HCT116 (cell line): ENCODE measurements around the gene ADARB1. TPM values are rescaled to one million over a fixed set of nuclear protein-coding genes. Genes with fewer than 3 reads are reported as not detected.

ENCODE experiments used
- ATAC-seq: fragments of 200-7000 bp; cut with Tn5 transposase; 2 replicates; pipeline ENCODE4 v1.9.1; 2020; ENCODE audit warnings: mild to moderate bottlenecking, moderate library complexity
- BruUV-seq: library from RNA; stranded (reverse); fragments of 400-500 nt; replicated peaks from 2 replicates; lab custom pipeline; 2021; lab: Mats Ljungman, UMichigan
- CTCF ChIA-PET: fragments of 300-600 bp; sonication (Branson Sonifier 250); formaldehyde crosslinking; loops from one replicate; lab custom pipeline; 2021; ENCODE audit warnings: antibody characterized with exemption; lab: Charles Lee
- POLR2A ChIA-PET: fragments of 300-600, 350-600 bp; sonication (Branson Sonifier 250); formaldehyde crosslinking; loops from one replicate; lab custom pipeline; 2021; ENCODE audit warnings: antibody characterized with exemption; lab: Charles Lee
- RAD21 ChIA-PET, 2 experiments: fragments of 300-600 bp; sonication (Branson Sonifier 250); formaldehyde crosslinking; loops; one replicate each; lab custom pipeline; 2023; ENCODE audit warnings: low total read pairs in 2 of 2; ENCODE audit not compliant: uncharacterized antibody in 2 of 2, unreplicated experiment in 2 of 2, low non-redundant PET in 1 of 2; lab: Charles Lee
- DNase-seq: peaks from one replicate; pipeline ENCODE4 v3.0.0-alpha.2; 2010; ENCODE audit warnings: low read depth, low spot score
- H2AFZ ChIP-seq: fragments of 200-600 bp; shearing (Covaris generic), sonication (generic); 2 replicates; pipeline ENCODE4 v1.6.1; 2017; ENCODE audit warnings: low read depth, mixed run types, mixed read lengths, antibody characterized with exemption, low read length; ENCODE audit not compliant: poor library complexity, severe bottlenecking
- H3K27ac ChIP-seq: 2 replicates; pipeline ENCODE4 v1.5.1; 2012; ENCODE audit warnings: low read depth, low read length
- H3K27me3 ChIP-seq: fragments of 200-600 bp; sonication (generic); 2 replicates; pipeline ENCODE4 v1.6.1; 2016; ENCODE audit warnings: mixed run types, low read length, mixed read lengths; ENCODE audit not compliant: insufficient read depth
- H3K36me3 ChIP-seq, 2 experiments: fragments of 200-500 bp in 1 of 2; fragments of 200-600 bp in 1 of 2; sonication (Bioruptor generic) in 1 of 2; sonication (generic) in 1 of 2; 2 replicates each; pipeline versions ENCODE4 v1.5.1 to v1.6.1; 2014 to 2016; ENCODE audit warnings: low read length in 2 of 2, inconsistent platforms in 1 of 2, mixed read lengths in 1 of 2, mixed run types in 1 of 2; ENCODE audit not compliant: insufficient read depth in 2 of 2, control insufficient read depth in 1 of 2
- H3K4me1 ChIP-seq, 2 experiments: fragments of 200-600 bp in 1 of 2; sonication (generic) in 1 of 2; 2 replicates each; pipeline versions ENCODE4 v1.5.1 to v1.6.1; 2012 to 2017; ENCODE audit warnings: low read length in 2 of 2, inconsistent platforms in 1 of 2, mild to moderate bottlenecking in 1 of 2, mixed read lengths in 1 of 2, mixed run types in 1 of 2, moderate library complexity in 1 of 2; ENCODE audit not compliant: insufficient read depth in 2 of 2, control insufficient read depth in 1 of 2
- H3K4me2 ChIP-seq: fragments of 200-600 bp; sonication (generic); 2 replicates; pipeline ENCODE4 v1.6.1; 2017; ENCODE audit warnings: mixed run types, low read length, mixed read lengths
- H3K4me3 ChIP-seq, 2 experiments: fragments of 200-600 bp in 1 of 2; sonication (generic) in 1 of 2; replicated peaks in 1 of 2; 2 replicates each; pipeline ENCODE4 v1.5.1; 2011 to 2016; ENCODE audit warnings: low read length in 2 of 2, control low read depth in 1 of 2, low read depth in 1 of 2, mild to moderate bottlenecking in 1 of 2, mixed read lengths in 1 of 2, mixed run types in 1 of 2
- H3K79me2 ChIP-seq: fragments of 200-600 bp; sonication (generic); 2 replicates; pipeline ENCODE4 v1.6.1; 2017; ENCODE audit warnings: mild to moderate bottlenecking, mixed run types, low read length, moderate library complexity, mixed read lengths; ENCODE audit not compliant: insufficient read depth
- H3K9ac ChIP-seq: fragments of 200-600 bp; sonication (generic); 2 replicates; pipeline ENCODE4 v1.6.1; 2016; ENCODE audit warnings: low read length, mixed read lengths
- H3K9me2 ChIP-seq: fragments of 200-600 bp; sonication (generic), shearing (Covaris generic); 2 replicates; pipeline ENCODE4 v1.6.1; 2017; ENCODE audit warnings: mixed run types, mild to moderate bottlenecking, moderate library complexity; ENCODE audit not compliant: insufficient read depth
- H3K9me3 ChIP-seq, 2 experiments: fragments of 200-500 bp in 1 of 2; fragments of 200-600 bp in 1 of 2; sonication (Bioruptor generic) in 1 of 2; sonication (generic) in 1 of 2; 2 replicates each; pipeline ENCODE4 v1.6.1; 2014 to 2017; ENCODE audit warnings: low read length in 2 of 2, mixed read lengths in 2 of 2, inconsistent platforms in 1 of 2, low read depth in 1 of 2, mild to moderate bottlenecking in 1 of 2, mixed run types in 1 of 2, moderate library complexity in 1 of 2; ENCODE audit not compliant: control insufficient read depth in 1 of 2, insufficient read depth in 1 of 2
- H4K20me1 ChIP-seq: fragments of 200-600 bp; sonication (generic), shearing (Covaris generic); 2 replicates; pipeline ENCODE4 v1.6.1; 2017; ENCODE audit warnings: mixed run types, mild to moderate bottlenecking, moderate library complexity; ENCODE audit not compliant: insufficient read depth
- CBX3 ChIP-seq: IDR thresholded peaks from 2 replicates; pipeline ENCODE4 v1.6.1; 2012; ENCODE audit warnings: low read depth
- CEBPB ChIP-seq: IDR thresholded peaks from 2 replicates; pipeline ENCODE4 v1.6.1; 2012; ENCODE audit warnings: low read depth
- CTCF ChIP-seq, 3 experiments: fragments of 200-600 bp in 1 of 3; sonication (generic) in 1 of 3; IDR thresholded peaks in 2 of 3; conservative IDR thresholded peaks in 1 of 3; 2 replicates each; pipeline ENCODE4 v1.5.1; 2012 to 2017; ENCODE audit warnings: low read depth in 2 of 3, low read length in 2 of 3, antibody characterized with exemption in 1 of 3, borderline replicate concordance in 1 of 3, control low read depth in 1 of 3, mild to moderate bottlenecking in 1 of 3, mixed read lengths in 1 of 3, mixed run types in 1 of 3, moderate library complexity in 1 of 3; ENCODE audit not compliant: insufficient read depth in 1 of 3
- EGR1 ChIP-seq: IDR thresholded peaks from 2 replicates; pipeline ENCODE4 v1.6.1; 2012; ENCODE audit warnings: low read depth
- FOSL1 ChIP-seq: IDR thresholded peaks from 2 replicates; pipeline ENCODE4 v1.6.1; 2012; ENCODE audit warnings: low read depth
- JUND ChIP-seq: IDR thresholded peaks from 2 replicates; pipeline ENCODE4 v1.6.1; 2012
- POLR2AphosphoS5 ChIP-seq: IDR thresholded peaks from 2 replicates; pipeline ENCODE4 v1.6.1; 2011; ENCODE audit warnings: mild to moderate bottlenecking, low read depth, low read length, moderate library complexity
- RAD21 ChIP-seq: IDR thresholded peaks from 2 replicates; pipeline ENCODE4 v1.6.1; 2012; ENCODE audit warnings: low read depth, mild to moderate bottlenecking
- REST ChIP-seq: IDR thresholded peaks from 2 replicates; pipeline ENCODE4 v1.6.1; 2012; ENCODE audit warnings: low read depth
- SIN3A ChIP-seq: IDR thresholded peaks from 2 replicates; pipeline ENCODE4 v1.6.1; 2012; ENCODE audit warnings: low read depth
- SP1 ChIP-seq: IDR thresholded peaks from 2 replicates; pipeline ENCODE4 v1.6.1; 2012; ENCODE audit warnings: low read depth
- SRF ChIP-seq: IDR thresholded peaks from 2 replicates; pipeline ENCODE4 v1.6.1; 2012; ENCODE audit warnings: low read depth
- YY1 ChIP-seq: IDR thresholded peaks from 2 replicates; pipeline ENCODE4 v1.6.1; 2011; ENCODE audit warnings: low read length, low read depth, moderate library complexity, mild to moderate bottlenecking; ENCODE audit not compliant: insufficient replicate concordance; ENCODE audit errors: extremely low read depth
- ZBTB33 ChIP-seq: IDR thresholded peaks from 2 replicates; pipeline ENCODE4 v1.6.1; 2011; ENCODE audit warnings: mild to moderate bottlenecking, low read length, moderate library complexity; ENCODE audit not compliant: insufficient replicate concordance; ENCODE audit errors: extremely low read depth
- ZNF274 ChIP-seq: fragments of 200-500 bp; sonication (Bioruptor generic); IDR thresholded peaks from 2 replicates; pipeline ENCODE4 v1.6.1; 2014; ENCODE audit warnings: mild to moderate bottlenecking, low read depth, low read length, inconsistent platforms
- intact Hi-C: fragments of 100-400 bp; cut with micrococcal nuclease; formaldehyde crosslinking; loops from 2 replicates; pipeline ENCODE4 v1.10.0; 2022
- total RNA-seq: library from RNA; stranded (reverse); gene quantifications from one replicate; pipeline ENCODE4 v1.2.1, GENCODE V29; 2021; ENCODE audit not compliant: unreplicated experiment

The ADARB1 gene
- total RNA-seq, 1 experiment from 2014 or later = 13.5 TPM

- H3K36me3 ChIP-seq = peaks cover 4 to 24% of the 10 kb centered on the region in 2 experiments; a peak in 3 of 4 replicates
- RAD21 ChIA-PET = no interaction called here
- CTCF ChIA-PET = no interaction called here
- no peak overlapping the region for H3K9ac ChIP-seq
- H3K4me3 ChIP-seq = no peak overlapping the region
- no peaks in the 10 kb centered on the region for H3K9me2 ChIP-seq
- TF ChIP-seq ZBTB33 (no peak), CEBPB (no peak), POLR2AphosphoS5 (no peak), FOSL1 (no peak), REST (no peak), RAD21 (no peak), CBX3 (no peak), YY1 (no peak), JUND (no peak), ZNF274 (no peak), EGR1 (no peak), SRF (no peak), SIN3A (no peak), CTCF (IDR thresholded peaks at IDR 0.05 in 2 of 3, conservative IDR thresholded peaks at IDR 0.05 in 1 of 3; ENCODE audit: borderline replicate concordance in 1 of 3, insufficient read depth in 1 of 3, low read depth in 2 of 3, low read length in 2 of 3) (no peak), SP1 (no peak)
- H4K20me1 ChIP-seq = no peaks in the 10 kb centered on the region
- H3K79me2 ChIP-seq = no peaks in the 10 kb centered on the region
- POLR2A ChIA-PET = no interaction called here
- peaks cover 20 to 23% of the 10 kb centered on the region in 2 experiments; a peak in 3 of 4 replicates for H3K9me3 ChIP-seq
- H3K27ac ChIP-seq = no peak overlapping the region
- no peaks in the 10 kb centered on the region for H3K4me1 ChIP-seq
- intact Hi-C loops = no loop called here
- no TSS peak for BruUV-seq
- H2AFZ ChIP-seq = no peak overlapping the region
- ATAC-seq = no peak
- no peak overlapping the region for H3K4me2 ChIP-seq
- no peak for DNase-seq
- H3K27me3 ChIP-seq = no peaks in the 10 kb centered on the region
Measured at GRCh38 chr21:45184869-45185268, 110.5 kb downstream of the ADARB1 start.
